Superior temporal gyrus (tissue), 1 donor: ENCODE data around the gene CRYZL1.
A peak's percentile ranks its signal among the peaks of the same experiment; 100 is the strongest.

ENCODE experiments used
- DNase-seq: peaks from one replicate; pipeline ENCODE4 v3.0.0-alpha.2; 2016; ENCODE audit errors: extremely low spot score

Gene CRYZL1

GRCh38 chr21:33661146-33661545 lies 19.6 kb upstream of the CRYZL1 start:
- DNase-seq = no peak

DNA sequence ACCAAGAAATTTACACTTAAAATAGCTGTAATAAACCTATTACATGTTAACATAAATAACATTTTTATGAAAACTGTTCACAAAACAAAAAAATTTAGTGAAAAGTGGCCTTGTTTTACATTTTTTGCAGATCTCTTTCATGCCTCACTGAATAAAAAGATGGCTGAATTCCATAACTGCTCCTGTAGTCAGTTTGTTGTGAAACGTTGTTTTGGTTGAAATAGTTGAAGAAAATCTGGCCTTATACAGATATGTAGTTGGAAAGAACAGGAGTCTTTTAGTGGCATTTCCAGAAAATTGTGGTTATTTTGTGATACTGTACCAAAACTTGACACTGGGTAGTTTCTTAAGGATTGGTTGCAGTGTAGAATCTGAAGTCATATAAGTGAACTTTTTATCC lies 18.9 kb upstream of the CRYZL1 start:
- no peak for DNase-seq

GRCh38 chr21:33659568-33659949 lies 18.0 kb upstream of the CRYZL1 start:
- DNase-seq = no peak

GRCh38 chr21:33658919-33659567 lies 17.5 kb upstream of the CRYZL1 start:
- DNase-seq = no peak

GRCh38 chr21:33657124-33657820 lies 15.7 kb upstream of the CRYZL1 start:
- no peak for DNase-seq

DNA sequence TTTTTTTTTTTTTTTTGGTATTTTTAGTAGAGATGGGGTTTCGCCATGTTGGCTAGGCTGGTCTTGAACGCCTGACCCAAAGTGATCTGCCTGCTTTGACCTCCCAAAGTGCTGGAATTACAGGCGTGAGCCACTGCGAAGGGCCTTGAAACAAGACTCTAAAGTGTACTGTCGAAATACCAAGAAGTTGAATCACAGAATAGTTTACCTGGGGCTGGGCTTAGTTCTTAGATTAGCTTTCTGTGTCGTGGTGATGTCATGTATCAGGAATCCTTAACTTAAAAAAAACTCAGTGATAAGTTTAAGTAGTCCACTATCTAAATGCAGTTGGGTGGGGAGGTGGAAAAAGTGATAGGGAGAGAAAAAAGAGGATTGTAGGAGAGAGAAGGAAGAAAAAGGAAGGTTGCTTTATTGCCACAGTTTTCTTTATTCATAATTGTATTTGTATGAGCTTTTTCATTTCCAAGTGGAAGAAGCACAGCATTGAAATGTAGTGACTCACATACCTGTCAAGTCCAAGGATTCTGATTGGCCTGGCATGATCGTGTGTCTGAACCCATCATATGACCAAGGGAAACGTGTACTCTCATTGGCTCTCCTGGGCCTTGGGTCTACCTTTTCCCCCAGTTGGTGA lies 14.2 kb upstream of the CRYZL1 start:
- DNase-seq = no peak

DNA sequence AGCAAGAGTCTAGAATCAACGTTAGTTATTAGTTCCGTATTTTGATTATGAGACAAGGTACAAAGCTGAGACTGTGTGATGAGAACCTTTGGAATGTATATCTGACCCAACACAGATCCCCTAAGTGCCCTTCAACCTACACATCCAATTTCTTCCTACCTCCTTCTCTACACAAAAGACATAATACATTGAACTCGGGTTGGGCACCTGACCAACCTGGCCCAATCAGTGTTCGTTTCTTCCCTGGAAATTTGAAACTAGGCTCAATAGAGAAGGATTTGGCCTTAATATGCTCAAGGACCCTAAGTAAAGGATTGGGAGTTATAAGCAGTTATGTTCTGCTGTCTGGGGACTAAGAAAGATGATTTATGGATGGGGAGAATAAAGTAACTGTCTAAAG lies 12.9 kb upstream of the CRYZL1 start:
- no peak for DNase-seq

DNA sequence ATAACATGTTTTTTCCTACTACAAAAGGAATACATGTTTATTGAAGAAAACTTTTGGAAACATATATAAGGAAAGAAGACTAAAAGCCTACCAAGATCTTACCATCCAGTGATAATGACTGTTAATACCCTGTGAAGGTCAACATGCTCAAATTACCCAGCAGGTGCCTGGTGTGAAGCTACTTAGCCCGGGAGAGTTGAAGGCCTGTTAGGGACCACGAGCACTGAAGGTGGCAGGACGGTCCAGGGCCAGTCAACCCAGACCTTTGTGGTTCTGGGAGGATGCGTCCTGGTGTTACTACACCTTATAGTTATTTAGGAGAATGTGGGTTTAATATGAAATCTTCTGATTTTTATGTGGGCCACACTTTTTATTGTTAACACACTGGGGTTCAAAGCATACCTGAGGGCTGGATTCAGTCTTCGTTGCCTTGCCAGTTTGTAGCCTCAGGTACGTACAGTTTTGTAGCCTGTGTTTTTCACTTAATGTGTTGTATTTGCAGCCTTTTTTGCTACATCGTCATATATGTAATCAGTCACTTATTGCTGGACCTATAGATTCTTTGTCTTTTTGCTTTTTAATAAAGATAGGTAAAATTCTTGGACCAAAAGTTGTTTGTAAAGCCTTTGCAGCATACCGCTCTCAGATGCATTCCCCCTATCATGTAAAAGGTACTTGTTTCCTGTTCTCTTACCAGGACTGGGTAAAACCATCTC lies 10.6 kb upstream of the CRYZL1 start:
- no peak for DNase-seq

DNA sequence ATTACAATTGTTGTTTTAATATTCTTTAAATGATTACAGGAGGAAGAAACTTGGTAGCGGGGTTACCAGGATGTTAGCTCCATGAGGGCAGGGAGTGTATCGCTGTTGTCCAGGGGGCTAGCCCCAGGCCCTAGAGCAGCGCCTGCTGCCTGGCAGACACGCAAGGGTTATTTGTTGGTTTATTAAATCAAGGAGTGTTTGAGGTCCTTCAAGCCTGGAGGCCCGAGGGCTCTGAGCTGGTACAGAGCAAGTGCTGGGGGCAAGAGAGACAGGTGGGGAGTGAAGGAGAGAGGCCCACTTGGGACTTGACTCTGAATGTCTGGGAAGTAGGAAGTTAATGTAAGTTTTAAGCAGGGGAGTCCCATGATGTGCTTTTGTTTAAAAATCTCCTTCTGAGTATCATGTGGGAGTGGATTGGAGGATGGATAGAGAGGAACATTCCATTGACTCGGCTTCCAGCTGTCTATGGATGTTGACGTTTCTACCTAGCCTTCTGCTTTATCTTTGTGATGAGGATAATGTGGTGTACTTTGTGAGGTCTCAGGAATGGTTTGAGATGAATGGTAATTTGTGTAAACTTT lies 9.5 kb upstream of the CRYZL1 start:
- no peak for DNase-seq

DNA sequence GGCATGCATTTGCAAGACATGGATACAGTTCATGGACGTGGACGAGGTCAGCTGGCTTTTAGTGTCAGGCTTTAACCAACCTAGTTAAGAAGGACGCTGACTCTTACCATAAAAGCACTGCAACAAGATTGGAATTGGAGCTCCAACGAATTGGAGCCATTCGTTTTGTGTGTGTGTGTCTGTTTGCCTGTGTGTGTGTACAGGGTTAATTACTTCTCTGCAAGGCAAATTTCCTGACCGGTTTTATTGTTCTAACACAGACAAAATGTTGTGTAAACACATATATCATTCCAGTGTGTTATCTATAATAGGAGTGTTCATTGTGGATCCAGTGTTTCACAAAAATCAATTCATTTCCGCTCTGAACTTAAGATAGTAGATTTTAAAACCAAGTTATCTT lies 8.7 kb upstream of the CRYZL1 start:
- no peak for DNase-seq

- DNase-seq = no peak
These were observed 7.0 kb upstream of the CRYZL1 start for GRCh38 chr21:33648555-33648954.

GRCh38 chr21:33647587-33647986 lies 6.0 kb upstream of the CRYZL1 start:
- DNase-seq = no peak

- DNase-seq = no peak
These were observed 4.2 kb upstream of the CRYZL1 start for GRCh38 chr21:33645730-33646129.

GRCh38 chr21:33644383-33645074 lies 3.0 kb upstream of the CRYZL1 start:
- no peak for DNase-seq

DNA sequence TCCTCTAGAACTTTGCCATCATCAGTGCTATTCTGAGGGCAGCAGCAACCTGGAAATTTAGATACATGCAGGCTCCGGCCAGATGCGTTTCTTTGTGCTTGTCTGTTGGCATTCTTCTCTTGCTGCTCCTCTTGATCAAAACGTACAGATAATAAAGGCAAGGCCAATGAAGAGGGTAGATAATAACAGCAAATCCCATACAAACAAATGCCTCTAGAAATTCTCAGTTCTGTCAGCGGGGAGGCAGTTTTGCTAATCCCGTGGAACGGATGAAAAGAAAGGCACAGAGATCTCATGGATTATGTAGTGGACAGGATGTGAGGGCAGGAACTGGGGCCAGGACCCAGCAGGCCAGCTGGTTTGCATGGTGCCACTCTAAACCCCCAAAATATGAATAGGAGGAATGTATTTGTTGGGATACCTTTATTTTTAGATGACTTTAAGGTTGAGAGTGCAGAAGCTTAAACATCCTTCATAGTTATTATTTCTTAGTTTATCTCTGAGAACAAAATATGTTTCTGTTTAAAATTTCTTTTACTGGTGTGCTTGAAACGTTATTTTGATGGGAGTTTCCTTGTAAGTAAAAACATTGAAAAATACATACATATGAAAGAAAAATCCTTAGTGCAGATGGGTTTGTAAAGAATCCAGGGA lies 2.2 kb upstream of the CRYZL1 start:
- DNase-seq = peak; percentile 46

DNA sequence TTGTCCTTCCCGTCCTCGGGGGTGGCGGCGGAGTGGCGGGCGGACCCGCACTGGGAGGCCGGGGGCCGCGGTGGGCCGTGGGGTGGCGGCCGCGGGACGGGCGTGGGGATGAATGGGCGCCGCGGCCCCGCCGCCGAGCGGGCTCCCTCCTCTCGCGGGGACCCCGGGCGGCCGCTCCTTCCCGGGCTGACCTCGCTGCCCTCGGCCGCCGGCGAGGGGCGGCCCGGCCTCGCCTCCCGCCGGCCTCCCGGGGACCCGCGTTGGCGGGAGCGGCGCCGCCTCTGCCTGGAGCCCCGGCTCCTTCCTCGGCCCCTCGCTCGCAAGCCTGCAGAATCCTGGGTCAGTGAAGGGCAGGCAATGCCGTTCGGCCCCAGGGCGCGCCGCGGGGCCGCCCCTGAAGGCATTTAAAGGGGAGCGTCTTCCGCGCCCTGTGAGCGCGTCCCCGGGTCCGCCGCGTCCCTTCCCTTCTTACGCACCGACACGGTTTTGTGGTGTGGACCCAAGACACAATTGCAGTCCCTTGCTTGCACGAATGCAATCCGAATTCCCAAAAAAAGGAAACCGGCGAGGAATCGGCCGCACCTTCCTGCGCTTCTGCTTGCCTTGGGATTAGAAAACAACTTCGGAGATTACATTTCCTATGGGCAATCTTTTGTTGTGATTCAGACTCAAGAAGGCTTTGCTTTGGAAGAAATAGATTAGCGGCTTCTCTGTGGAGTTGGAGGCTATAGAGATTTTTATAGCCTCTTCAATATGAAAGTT lies 1.5 kb upstream of the CRYZL1 start:
- DNase-seq = no peak

DNA sequence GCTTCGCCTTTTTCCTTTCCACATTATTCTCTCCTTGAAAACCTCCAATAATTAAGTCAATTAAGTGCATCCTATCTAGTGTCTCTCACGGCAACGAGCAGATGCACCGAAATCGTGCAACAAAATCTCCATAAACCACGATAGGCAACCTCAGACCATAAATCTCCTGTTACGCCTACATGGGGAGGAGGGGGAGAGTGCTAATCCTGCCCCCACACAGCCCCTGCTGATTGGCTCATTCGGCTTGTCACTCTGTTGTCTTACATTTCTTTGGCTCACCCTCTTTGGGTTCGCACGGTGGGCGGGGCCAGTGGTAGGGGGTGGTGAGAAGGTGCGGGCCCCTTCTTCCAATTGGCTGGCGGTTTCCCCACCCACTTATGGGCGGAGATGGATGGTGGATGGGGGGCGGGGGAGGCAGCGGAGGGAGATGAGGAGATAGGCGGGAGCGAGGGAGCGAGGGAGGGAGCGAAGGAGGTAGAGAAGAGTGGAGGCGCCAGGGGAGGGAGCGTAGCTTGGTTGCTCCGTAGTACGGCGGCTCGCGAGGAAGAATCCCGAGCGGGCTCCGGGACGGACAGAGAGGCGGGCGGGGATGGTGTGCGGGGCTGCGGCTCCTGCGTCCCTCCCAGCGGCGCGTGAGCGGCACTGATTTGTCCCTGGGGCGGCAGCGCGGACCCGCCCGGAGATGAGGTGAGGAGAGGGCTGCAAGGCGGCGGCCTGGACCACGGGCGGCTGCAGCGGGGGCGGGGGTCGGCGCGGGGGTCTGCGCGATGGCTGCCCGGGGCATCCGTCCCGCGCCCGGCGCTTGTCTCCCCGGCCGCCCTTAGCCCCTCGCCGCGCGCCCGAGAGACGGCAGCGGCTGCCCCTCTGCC lies 720 bp upstream of the CRYZL1 start, which contains the start of gene ITSN1:
TSS of gene ITSN1 (plus strand) at position 475 of the 869 bp plus-strand sequence. CDS start 76,328 bp downstream, outside the sequence.
- peak; percentile 100 for DNase-seq

DNA sequence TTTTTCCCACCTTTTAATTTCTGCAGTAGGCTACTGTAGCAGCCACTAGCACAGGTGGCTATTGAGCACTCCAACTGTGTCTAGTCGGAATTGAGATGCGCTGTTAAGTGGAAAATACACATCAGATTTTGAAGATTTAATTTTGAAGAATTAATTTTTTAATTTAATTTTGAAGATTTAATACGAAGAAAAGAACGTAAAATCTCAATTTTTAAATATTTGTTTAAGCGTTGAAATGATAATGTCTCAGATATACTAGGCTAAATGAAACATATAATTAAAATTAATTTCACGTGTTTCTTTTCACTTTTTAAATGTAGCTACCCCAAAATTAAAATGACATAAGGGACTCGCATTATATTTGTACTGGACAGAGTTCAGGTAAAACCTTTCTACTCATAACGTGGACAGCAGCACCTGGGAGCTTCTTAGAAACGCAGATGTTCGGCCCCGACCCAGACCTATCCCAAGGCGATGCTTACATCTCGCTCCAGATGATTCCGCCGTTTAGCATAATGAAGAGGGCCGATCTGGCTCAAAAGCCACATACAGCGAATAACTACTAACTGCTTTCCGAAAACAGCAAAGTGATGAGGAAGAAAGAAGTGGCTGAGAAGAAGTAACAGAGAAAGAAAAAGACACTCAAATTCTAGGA lies 717 bp downstream of the CRYZL1 start:
- no peak for DNase-seq

- no peak for DNase-seq
These were observed 7.3 kb downstream of the CRYZL1 start for GRCh38 chr21:33634254-33634653.
